Activated T-helper 9 cell treated with anti-CD3 and anti-CD28 coated beads, Interleukin-2, amount 50 U/mL, for 16 hours (primary cell): ENCODE measurements around the gene TIGAR.

Source experiments
- DNase-seq: peaks from one replicate; pipeline ENCODE4 v3.0.0-alpha.2; 2020; ENCODE audit warnings: low read depth

TIGAR gene

DNA sequence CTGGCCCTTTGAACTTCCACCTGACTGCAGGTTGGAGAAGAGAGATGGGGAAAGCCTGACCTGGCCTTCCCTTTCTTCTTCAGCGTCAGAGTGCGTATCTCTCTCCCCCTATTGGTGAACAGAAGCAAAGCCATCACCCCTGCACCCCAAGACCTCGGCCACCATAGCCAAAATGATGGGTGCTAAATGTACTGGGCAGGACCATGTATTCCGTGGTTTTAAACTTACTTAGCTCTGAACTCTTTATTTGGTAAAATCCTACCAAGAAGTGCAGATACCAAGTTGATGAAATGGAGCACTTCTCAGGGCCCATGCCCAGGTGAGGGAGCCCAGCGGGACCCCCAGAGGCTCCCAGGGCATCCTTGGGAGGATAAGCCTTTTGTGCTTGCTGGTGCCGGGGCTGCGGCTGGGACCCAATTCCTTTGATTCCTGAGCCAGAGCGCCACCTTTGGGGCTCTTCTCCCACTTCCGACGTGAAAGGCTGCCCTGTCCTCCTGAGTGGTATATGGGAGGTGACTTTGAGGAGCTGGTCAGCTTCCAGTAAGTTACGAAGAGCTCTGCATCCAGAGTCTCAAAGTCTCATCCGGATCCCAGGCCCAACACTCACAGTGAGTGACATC, 38.0 kb upstream of the TIGAR start:
- DNase-seq = no peak

DNA sequence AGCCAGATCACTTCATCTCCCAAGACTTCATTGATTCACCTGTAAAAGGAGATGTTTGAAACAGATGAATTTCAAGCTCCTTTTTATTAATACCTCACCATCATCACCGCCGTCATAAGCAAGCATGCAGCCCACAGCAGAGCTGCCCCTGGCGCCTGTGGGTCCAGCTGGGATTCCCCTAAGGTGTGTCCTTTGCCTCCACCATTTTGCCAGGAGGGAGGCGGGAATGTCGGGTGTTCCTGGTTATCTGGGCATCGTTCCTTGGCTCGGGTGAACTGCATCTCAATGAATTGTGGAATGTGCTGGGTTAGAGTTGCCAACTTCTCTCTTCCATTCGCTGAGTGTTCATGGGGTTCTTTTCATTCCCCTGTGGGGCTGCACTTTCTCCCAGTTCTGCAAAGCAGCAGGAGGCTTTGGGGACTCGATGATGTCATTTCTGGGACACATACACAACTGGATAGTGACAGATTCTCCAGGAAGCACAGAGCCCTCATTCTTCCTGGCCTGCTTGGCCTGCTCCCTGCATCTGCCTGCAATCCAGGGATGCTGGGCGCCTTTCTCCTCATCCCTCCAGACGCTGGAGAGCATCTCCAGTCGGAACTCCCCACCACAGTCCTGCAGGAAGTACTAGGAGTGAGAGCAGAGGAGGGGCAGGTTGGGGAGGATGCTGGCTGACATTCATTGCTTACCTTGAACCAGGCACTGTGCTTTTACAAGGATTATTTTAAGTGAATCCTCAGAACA, 37.3 kb upstream of the TIGAR start:
- DNase-seq = no peak

DNA sequence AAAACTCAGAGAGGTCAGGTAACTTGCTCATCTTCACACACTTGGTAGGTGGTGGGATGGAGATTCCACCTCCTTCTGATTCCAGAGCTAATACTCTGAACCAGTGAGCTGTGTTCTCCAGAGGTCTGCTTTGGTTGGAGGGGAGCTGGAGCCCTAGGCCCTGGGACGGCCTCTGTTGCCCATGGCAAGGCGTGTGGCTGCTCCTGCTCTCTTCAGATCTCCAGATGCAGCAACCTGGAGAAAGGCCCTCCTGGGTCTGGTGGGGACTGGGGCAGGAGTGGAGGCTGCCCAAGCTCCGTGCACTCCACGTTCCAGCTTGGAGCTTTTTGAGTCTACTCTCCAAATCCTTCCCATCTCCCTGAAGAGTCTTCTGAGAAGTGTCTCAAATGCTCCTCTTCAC, 36.7 kb upstream of the TIGAR start:
- no peak for DNase-seq

DNA sequence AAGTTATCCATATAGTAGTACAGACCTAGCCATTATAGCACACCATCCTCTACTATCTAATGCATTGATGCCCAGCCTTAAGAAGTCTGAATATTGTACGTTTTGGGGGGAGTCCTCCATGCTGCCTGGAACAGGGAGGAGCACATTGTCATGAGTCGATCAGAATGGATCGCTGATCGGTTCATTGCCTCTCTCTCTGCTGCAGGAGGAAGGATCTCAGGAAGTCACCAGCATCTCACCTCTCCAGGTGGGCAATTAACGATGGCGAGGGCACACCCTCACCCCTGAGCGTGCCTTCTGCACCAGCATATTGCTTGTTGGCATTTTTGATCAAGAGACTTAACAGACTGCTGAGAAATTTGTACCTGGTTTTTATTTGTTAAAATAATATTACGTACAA, 35.9 kb upstream of the TIGAR start:
- DNase-seq = no peak

DNA sequence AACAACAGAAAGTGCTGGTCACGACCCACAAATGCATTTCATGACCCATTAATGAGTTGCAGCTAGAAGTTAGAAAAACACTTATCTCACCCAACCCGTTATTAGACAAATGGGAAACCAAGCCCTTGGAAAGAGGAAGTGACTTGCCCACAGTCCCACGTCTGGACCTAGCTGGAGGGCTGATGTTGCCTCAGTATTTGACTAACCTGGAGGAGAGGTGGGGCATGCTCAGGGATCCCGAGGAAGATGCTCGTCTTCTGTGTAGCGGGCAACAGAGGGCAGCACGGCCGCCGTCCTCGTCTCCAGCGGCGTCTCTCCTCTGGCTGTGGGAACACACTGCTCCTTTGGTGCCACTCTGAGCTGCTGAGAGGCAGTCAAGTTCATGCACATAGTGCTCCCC, 34.8 kb upstream of the TIGAR start:
- no peak for DNase-seq

DNA sequence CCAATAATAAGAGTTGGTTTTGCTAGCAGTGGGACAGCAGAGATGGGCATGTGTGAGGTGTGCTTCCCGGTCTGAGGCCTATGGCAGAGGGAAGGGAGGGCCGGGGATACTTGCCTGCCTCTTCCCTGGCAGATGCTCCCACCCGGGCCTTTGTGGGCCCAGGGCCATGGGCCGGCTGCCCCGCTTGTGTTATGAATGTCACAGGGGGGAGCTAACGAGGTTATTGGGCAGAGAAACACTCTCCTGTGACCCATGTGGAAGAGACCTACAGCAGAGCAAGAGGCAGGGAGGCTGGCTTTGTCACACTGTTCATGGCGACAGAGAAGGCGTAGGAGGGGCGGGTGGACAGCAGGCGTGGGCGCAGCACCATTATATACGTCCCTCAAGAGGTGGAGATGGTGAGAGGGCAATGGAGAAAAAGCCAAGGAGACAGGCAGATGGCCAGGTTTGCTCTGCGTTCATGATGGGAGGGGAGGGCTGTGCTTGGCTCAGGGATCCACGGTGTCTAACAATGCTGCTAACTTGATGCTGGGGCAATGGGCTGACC, 34.2 kb upstream of the TIGAR start:
- no peak for DNase-seq

DNA sequence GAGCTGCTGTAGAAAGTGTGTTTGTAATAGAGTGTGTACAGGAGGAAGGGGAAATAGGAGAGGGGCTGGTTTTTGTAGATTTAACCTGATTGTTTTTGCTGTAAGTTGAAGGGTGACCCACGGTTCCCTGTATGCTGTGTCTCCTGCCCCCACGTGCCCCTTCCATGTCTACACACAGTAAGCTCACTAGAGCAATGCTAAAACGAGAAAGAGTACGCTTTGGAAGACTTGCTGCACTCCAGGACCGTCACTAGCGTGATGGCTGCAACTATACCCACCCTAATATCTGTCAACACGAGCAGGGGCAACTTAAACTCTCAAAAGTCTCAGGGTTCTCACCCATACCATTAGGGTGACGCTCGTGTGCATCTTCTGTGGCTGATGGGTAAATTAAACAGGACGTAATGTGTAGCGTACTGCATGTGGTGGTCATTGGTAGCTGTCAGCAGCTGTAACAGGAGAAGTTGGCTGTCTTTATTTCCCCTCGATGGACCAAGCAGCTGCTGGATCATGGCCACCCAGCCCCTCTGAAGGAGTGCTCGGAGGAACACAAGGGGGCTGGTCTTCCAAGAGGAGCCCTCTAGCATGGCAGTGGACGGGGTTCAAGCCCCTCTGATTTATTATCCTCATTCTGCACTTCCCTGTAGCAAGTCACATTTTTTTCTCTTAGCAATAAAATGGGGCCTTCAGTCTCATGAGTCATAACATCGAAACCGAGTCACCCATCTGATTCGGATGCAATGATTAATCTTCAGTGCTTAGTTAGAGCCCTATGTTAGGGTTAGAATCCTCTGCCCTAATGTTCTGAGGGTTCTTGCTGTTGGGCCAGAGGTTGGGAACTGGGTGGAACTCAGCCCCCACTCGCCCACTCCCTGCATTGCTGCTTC, 33.4 kb upstream of the TIGAR start:
- DNase-seq = no peak

DNA sequence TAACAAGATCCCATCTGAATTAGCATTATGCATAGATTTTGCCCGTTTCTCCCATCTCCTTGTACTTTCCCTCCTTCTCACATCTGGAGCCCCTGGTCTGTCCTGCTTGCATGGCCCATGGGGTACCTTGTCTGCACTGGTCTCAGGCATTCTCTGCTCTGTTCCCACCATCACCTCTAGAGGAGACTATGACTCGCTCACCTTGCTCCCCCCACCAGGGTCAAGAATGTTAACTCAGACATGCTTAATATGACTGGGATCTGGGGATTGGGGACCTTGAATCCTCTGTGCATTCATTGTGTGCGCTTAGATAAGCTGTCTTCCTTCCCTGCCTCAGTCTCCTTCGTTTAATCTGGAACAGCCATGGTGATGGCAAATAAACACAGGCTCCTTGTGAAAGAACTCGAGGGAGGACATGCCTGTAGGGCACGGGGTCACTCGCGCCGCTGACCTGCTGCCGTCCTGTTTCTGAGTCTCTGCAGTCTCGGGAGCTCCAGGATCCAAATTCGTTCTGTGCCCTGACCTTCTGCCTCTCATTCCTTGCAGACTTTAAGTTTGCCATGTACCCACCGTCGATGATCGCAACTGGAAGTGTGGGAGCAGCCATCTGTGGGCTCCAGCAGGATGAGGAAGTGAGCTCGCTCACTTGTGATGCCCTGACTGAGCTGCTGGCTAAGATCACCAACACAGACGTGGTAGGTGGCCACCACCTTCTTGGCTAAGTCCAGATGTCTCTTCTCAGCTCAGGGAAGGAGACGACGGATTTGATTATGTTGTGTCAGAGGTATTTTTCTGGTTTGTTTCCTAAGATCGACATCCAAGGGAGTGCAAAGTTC, 32.5 kb upstream of the TIGAR start:
- DNase-seq = no peak

DNA sequence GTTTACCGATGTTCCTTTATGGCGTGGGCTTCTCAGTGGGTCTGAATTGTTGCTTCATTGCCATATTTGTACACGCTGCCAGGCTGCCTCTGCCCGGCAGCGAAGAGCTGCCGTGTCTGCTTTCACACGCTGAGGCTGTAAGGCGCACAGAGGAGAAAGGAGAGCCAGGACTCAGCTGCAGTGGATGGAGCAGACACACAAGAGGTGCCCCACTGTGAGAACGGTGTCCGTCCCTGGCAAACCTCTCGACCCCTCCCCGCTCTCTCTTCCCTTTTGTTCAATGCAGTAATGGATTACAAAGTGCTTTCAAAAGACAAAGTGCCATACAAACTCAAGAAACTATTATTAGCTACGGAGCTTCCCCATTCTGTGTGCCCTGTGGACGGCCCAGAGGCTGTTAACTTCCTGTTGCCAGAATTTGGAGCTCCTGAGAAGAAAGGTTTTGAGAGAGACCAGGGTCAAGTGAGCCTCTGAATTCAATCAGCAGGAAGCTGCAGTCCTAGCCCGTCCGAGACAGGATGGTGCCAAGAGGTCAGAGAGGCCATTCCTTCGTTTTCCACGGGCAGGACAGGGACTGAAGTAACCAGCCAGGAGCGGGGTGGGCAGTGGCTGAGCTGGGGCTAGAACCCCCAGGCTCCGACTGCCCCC, 31.7 kb upstream of the TIGAR start:
- no peak for DNase-seq

DNA sequence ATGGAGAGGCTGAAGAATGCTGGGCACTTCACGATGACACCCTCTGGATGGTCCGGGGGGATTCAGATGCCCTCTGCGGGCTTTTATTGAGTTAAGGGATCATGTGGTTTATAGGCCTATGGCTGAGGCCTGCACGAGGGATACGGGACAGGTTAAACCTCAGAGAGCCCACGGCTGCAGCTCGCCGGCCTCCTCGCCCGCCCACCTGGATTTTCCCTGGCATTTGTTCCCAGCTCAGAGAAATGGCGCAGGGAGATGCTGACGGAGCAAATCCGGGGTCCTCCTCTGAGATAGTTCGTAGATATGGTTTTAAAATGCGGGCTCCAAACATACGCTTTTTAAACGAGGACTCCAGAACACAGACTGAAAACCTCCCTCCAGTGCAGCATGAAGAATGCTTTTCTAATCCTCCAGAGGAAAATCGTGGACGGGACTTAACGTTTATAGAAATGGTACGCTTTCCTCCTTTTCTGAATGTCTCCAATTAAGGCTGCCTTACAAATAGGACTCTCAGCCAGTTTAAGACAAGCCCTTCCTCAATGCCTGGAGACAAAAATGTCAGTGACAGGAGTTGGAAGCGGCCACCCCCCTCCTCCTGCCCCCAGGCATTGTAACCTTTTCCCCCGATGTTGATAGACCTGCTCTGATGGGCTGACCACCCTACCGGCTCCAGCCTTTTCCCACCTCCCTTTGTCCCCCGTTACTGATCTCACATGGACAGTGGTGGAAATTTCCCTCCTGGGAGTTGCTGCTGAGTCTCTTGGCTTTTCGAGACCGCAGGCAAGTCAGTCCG, 30.8 kb upstream of the TIGAR start:
- no peak for DNase-seq

DNA sequence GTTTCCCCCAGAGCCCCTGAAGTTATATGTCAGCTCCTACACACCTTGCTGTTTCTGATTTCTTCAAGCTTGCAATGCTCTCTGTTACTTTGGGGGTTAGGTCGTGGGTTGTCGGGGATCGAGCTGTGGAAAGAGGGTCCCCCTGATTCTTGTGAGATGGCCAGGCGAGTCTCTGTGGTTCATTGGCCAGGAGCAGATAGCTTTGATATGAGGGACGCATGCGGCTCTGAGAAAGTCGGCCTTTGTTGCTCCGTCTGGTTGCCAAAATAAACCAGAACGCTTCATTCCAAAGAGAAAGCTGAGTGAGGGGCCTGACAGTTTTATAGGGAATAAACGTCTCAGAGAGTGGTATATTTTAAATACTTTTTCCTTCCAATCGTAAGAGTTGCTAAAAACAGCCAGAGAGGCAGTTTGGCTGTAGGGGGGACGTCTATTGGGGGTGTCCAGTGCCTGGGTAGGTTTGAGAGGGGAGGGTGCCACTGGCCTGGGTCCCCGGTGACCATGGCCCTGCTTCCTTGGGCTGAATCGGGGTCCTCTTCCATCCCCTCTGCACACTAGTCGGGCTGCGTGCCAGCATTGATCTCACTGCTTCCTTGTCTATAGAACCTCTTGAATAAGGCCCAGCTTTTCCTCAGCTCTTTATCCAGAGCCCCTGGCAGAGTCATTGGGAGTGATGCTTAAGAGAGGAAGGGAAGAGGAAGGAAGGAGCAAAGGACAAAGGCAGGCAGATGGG, 28.5 kb upstream of the TIGAR start:
- DNase-seq = no peak

DNA sequence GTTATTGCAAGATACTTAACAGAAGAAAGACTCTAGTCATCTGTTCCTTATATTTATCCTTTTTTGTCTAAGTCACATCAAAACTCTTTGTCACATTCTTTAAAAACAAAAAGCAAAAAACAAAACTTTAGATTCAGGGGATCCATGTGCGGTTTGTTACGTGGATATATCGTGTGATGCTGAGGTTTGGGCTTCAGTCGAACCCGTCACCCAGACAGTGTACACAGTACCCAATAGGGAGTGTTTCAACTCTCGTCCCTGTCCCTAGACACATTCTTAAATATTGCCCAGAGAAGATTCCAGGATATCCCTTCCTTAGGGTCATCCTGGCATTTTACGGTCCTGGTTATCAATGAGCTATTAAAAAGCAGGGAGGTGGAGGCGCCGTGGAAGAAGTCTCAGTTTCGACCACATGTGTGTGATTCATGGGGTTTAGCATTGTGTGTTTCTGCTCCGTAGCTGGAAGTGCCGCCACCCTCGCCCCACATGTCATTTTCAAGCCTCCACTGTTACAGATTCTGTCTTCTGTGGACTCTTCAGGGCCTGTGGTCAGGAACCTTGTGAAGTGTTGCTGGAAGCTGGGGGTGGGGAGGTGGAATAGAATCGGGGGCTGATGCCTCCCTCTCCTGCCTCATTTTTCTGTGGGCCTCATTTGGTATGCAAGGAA, 27.6 kb upstream of the TIGAR start:
- DNase-seq = peak; percentile 37

DNA sequence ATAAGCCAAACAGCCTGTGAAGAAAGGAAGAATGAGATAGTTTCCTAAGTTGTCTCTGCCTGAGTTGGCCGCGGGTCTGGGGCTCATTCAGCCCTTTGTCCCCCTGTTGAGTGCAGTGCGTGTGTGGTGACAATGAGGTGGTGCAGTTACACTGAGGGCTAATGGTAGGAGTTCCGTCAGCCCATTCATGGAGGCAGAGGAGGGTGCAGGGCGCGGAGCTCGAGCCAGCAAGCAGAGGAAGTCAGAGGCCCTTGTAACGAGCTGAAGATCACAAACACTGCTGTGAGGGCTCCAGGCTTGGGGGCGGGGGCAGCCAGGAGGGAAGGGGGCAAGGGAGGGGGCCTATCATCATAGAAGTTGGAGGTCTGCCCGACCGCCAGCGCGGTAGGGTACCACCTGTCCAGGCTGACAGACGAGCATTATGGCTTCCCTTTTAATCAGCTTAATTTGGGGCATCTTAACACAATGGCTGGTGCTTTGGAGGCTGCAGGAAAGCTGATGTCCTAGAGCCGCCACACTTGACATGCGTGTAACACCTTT, 27.0 kb upstream of the TIGAR start:
- no peak for DNase-seq

DNA sequence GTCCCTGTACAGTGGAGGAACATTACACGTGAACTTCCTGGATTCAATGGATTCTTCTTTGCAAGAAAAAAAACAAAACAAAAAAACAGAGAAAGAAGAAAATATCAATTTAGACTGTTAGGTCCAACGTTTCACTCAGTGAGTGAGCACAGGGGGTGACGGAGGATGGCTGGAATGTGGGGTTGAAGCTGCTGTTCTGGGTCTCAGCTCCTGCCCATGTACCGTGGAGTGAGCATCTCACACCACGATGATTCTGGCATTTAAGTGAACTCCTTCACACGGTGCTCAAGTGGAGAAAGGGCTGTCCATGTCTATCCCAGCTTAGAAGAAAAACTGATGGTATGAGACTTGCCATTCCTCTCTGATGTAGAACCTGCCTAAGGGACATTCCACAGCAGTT, 24.3 kb upstream of the TIGAR start:
- no peak for DNase-seq

DNA sequence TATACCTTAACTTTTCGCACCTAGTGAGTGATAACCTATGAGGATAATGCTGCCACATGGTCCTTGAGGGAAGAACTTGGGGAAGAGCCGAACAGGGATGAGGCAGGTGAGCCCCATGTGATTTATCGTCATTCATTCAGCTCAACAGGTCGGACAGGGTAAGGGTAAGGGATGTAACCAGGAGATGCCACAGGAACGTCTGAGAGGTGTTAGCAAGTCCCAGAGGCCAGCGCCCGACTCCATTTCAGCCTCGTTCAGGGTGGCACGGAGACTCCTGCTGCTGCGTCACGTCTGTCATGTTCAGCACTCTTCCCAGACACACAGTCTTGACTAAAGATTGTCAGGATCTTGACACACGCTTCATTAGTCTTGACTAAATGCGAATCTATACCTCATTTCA, 23.4 kb upstream of the TIGAR start:
- DNase-seq = no peak

DNA sequence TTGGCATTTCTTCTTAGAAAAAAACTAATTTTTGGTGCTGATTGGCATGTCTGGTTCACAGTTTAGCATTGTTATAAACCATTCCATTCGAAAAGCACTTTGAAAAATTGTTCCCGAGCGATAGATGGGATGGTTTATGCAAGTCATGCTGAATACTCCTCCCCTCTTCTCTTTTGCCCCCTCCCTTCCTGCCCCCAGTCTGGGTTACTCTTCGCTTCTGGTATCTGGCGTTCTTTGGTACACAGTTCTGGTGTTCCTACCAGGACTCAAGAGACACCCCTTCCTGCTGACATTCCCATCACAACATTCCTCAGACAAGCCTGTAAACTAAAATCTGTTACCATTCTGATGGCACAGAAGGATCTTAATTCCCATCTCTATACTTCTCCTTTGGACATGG, 20.1 kb upstream of the TIGAR start:
- no peak for DNase-seq

DNA sequence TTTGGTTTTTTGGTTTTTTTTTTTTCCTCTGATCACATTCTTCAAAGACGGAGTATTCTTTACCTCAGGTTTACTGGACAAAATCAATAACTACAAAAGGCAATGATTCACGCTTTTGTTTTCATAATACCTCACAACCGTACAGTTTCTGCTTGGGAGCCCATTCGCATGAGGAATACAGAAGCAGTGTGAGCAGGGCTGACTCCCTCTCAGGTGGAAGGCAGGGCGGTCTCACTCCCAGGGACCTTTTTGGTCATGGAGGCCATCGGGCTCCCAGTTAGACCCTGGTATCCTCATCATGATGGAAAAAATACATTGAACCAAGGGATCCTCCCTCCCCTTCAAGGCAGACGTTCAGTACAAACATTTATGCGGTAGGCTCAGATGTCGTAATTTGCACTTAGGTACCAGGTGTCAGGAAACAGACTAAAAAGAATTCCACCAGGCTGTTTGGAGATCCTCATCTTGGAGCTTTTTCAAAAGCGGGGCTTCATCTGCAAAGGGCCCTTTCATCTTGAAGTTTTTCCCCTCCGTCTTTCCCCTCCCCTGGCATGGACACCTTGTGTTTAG, 19.0 kb upstream of the TIGAR start:
- DNase-seq = no peak

DNA sequence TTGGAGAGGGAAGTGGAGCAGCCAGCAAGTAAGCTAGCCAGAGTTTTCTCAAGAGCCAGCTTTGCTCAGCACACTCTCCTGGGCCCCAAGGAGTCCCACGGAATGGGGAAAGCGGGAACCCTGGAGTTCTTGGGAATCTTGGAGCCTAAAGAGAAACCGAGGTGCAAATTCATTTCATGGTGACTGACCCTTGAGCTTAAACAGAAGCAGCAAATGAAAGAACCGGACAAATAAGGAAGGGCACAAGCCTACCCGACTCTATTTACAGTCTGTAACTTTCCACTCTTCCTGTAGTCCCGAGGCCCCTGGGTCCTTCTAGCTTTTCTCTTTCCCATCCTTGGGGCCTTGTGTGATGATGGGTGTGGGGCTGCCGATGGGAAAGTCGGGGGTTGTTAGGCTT, 18.1 kb upstream of the TIGAR start:
- DNase-seq = no peak

DNA sequence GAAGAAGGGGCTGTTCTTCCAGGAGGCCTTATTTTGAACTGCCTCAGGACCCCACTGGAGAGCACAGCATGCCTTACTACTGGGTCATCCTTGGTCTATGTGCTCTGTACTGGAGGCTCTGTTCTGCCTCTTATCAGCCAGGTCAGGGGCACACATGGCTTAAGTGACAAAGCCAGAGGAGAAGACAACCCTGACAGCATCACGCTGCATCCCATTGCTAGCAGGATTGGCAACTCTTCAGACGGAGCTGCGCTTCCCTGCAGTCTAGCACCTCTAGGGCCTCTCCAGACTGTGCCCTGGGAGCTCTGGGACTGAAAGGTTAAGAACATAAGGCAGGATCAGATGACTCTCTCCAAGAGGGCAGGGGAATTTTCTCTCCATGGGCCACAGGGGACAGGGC, 17.3 kb upstream of the TIGAR start:
- DNase-seq = no peak
